GM19397 (cell line): ENCODE data around the gene MAP2K5.

ENCODE experiments used
- ATAC-seq: cut with Tn5 transposase; IDR thresholded peaks from one replicate; pipeline ENCODE4 v1.9.1; 2021; ENCODE audit warnings: mild to moderate bottlenecking, moderate library complexity; ENCODE audit not compliant: unreplicated experiment

Gene MAP2K5

DNA sequence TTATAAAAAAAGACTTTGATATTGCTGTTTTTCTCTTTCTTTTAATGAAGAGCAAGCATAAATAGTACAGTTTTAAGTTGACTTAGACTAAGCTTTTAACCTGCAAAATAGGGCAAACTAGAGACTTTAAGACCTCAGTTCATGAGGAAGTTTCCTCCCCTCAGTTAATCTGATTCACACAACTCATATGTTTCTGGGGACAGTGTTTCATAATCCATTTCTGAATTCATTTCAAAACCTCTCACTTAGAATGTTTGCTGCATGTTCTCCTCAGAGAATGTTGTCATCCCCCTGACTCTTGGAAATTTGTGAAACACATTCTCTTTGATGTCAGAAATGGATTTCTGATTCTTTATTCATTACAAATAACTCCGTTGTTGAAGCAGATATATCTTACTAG, 203.5 kb downstream of the MAP2K5 start:
- ATAC-seq: no peak

DNA sequence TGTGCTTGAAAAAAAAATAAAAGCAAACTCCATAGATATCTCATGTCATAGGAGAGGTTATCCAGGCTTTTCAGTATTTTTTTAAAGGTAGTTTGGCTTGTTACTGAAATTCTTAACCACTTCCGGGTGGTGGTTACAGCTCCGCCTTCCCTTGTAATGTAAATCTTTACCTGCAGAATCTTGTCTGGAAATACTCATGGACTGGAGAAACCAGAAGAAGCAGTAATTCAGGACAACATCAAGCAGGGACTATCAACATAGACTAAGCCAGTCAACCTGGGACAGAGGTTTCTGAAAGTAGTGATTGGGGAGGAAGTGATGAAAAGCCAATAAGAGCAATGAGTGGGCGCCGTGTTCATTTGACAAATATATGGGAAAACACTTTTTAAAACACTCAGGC, 203.9 kb downstream of the MAP2K5 start:
- no peak for ATAC-seq

DNA sequence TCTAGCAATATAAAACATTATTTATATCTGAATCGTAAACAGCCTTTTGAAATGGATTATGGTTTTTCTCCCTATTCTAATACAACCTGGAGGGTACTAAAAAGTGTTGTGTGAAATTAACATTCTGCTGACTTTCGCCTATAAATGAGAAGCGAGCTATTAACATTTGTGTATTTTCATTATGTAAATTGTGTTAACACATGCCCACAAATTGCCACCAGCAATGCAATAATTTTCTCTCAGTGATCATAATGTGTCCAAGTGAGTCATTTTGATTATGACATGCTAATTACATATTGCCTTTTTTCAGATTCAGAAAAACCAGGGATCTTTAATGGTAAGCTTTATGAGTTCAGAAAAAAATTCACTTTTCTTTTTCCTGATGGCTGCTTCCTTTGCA, 205.4 kb downstream of the MAP2K5 start:
- no peak for ATAC-seq

DNA sequence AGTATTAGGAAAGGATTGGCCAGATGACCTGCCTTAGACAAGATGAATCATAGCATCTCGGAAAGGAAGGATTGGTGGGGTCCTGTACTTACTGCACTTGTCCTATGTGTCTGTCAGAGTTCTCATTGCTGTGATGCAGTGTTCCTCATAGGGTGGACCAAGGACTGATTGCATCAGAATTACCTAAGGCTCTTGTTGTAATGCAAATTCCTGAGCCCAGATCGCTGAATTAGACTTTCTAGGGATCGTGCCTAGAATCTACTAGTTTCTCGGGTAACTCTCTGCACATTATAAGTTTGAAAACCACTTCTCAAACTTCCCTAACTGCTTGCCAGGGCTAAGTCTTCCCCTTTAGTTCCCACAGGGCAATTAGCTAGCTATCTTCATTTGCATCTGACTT, 207.9 kb downstream of the MAP2K5 start:
- ATAC-seq: no peak

DNA sequence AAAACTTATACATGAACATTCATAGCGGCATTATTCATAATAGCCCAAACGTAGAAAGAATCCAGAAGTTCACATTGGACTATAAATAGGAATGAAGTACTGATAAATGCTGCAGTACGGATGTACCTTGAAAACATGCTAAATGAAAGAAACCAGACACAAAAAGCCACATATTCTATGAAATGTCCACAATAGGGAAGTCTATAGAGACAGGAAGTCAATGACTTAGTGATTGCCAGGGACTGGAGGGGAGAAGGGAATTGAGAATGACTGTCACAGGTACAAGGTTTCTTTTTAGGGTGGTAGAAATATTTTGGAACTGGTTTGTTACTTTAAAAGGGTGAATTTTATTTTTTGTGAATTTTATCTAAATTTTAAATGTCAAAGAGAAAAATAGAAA, 211.4 kb downstream of the MAP2K5 start:
- no peak for ATAC-seq

DNA sequence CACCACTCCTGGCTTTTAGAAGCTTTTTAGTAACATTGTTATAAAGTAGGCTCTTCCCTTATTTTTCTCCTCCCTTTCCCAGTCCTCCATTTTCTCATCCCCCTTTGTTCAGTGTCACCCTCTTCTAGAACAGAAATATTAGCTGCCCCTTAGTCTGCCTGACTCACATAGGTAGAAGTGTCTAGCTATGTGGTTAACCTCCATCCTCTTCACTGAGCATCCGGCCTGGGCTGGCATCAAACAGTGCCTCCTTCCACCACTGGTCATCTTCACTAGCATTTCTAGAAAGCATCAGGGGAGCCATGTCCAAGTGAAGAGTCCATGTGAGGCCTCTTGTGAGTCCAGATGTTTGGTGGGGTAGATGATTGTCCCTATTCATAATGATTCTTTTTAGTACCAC, 212.8 kb downstream of the MAP2K5 start:
- ATAC-seq: no peak

DNA sequence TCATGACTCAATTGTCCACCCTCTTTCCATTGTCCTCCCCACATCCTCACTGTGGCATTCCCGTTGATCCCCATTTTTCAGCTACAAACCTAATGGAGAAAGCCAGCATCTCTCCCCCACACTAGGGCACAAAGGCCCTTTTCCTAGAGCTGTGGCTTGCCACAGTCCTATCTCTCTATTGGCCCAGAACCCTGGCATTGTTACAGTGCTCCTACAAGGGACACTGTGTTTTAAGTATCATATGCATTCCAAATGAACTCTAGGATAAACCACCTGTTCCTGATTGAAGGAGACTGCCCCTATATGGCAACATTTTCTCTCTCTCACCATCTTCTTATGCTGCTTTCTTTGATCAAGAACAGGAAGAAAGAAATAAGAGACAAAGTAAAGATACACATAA, 213.4 kb downstream of the MAP2K5 start:
- ATAC-seq: no peak

DNA sequence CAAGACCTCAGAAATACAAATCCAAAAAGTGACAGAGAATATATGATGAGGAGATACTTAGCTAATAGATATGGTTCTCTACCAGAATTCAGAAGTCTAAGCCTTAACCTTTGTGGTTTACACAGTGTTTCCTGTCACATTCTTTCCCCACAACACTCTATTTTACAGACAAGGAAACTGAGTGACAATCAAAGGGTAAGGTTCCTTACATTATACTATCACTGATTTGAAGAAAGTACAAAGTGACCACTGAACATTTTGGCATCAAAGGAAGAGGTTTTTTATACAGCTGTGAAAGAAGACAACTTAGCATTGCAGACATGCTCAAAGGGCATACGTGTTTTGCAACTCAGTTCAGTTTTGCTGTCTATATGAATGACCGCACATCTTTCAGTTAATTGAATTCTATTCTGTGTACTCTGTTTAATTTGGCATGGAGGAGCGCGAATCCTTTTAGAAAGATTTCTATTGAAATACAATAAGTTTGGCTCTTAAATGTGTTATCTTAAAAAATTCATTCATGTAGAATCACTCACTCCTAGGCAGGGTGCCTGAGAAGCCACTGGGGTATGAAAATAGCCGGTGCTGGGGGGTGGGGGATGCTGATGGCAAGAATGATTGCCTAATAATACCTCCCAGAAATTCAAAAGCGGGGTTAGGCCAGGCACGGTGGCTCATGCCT, 216.3 kb downstream of the MAP2K5 start:
- ATAC-seq: no peak

DNA sequence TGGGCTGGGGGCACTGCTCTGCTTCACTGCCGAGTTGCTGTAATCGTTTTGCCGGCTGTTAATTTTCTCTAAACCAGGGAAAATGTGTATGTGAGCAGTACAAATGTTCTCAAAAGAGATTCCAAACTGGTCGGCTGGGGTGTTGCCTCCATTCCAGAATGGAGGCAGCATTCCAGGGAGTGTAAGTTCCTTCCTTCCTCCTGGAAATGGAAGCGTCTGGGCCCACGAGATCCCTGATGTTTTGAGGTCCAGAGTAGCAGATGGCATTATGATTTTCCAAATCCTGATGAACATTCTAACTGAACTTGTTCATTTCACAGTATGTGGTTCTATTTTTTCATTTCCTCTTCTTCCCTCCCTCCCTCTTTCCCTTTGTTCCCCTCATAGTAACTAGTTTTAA, 218.4 kb downstream of the MAP2K5 start:
- no peak for ATAC-seq

DNA sequence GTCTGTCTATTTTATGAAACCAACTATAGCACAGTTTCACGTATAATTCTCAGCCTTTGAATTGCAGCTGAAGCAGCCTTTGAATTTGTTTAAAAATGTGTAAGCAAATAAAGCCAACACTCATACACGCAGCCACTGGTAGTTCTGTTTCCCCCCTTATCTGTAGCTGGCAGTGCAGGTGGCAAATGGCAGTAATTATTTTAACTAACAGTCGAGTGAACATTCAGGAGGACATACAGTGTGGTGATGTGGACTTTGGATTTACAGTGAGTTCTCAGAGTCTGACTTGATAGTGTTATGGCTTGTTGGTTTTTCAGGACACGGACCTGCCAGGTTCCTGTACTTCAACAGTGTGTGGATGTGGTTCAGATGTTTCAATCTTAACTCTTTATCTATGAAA, 218.8 kb downstream of the MAP2K5 start:
- no peak for ATAC-seq

DNA sequence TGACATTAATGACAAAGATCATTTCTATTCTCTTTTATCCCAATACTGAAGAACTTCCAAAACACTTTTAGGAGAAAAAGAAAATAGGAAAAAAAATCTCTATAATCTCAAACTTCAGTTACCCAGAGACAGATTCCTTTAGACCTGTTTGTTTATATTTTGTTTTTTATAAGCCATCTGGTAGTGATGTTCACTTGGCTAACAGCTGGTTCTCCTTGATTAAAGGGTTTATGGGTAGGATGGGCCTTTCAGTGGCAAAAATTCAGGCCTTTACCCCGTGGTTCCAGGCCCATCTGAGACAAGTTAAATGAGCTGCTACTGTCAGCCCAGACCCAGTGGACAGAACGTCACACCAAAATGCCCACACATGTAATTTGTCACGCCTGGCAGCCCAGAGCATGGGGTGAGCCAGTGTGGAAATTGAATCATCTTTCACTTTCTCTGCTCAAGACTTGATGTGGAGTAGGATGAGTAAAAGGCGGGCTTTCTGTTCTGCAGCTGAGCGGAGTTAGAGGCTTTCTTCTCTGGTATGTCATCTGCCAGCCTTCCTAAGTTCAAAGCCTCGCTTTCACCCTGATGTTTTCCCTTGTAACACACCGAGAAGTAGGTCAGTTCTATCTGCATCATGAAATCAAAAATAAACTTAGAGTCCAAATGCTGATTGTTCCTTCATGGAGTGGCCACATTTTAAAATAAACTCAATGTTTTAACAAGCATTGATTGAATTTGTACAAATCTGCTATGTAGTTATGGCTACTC, 220.3 kb downstream of the MAP2K5 start:
- ATAC-seq: no peak

DNA sequence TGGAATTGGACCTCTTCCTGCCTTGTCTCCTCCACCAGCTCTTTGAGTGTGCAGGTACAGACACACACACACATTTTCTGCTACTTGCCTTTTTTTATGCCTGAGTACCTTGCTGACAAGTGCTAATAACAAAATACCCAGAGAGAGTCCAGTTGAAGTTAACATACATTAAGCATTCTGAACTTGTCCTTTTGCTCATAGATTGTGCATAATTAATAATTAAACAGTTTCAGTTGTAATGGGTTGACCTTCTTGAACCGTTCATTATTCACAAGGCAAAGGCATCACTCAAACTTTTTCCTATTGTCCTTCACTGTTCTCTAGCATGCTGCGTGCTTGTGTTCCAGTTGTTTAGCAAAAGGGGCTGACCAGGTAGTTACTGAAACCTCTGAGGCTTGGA, 223.2 kb downstream of the MAP2K5 start:
- ATAC-seq: no peak

DNA sequence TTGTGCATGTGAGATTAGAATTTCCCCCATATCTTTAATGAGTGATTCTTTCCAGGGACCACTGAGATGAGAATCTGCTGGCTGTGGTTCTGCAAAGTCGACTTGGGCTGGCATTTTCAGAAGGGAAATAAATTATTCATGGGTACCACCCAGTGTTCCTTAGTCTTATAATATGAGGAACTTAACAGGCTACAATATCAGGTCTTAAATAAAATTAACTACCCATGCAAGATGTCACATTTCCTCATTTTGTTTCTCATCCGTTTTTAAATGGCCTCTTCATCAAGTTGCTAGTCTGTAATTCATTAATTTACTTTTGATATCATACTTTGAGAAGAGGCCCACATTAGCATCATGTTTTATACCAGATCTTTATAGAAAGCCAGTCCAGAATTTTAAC, 224.5 kb downstream of the MAP2K5 start:
- no peak for ATAC-seq

DNA sequence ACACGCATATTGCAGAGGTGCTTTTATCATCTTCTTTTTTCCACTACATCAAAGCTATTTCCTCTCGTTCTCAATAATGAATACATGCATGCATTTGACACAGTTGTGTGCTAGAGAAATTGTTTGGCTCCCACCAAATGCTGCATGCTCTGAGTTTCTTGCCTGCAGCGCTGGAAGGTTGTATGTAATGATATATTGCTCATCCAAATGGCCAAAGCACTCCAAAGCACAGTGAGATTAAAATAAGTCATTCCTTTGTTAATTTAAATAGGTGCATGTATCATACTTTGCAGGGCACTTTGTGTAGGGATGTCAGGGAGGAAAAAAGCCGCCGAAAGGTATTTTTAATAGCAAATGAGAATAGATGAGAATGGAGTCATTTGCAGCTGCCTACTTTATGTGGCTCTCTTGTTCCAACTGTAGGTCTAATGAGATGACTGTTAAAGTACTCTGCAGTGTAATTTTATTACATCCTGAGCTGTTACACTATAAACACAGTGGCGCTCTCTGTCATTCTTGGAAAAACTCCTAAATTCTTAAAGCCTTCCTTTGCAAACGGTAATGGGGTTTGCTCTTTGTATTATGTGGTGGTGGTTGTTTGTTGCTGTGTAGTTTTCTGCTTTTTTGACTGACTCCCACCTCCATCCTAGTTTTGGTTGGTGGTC, 225.9 kb downstream of the MAP2K5 start:
- ATAC-seq: no peak

DNA sequence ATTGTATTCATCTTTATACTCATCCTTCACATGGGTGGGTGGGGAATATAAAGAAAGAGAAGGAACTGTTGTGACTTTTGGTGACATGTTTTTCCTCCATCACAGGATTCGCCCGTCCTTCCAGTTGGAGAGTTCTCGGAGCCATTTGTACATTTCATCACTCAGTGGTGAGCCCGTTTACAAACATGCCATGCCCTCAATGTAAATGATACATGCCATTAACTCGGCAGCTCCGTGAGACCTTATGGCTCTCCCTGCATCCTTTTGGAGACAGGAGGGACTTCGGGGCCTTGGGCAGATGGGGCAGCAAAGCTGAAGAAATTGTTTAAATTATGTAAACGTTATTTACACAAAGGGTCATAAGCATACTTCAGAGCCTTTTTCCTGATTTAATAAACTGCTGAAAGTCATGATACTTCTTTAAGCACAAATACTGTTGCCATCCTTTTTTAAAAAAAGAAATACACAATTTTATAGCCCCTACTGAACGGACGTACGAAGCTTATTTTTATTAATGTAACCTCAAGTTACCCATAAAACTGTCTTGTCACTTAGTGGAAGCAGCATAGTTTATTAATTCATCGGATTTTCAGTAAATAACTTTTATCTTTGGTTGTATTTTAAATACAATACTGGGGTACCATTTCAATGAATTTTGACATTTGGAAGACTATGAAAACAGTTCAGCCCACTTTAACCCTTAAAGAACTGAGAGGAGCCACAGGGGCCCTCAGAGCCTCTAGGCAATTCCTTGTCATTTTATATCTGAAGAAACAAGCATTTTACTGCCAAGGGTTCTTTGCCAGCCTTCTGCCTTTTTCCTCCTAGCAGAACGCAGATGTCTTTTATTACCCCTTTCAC, 227.2 kb downstream of the MAP2K5 start:
- no peak for ATAC-seq

DNA sequence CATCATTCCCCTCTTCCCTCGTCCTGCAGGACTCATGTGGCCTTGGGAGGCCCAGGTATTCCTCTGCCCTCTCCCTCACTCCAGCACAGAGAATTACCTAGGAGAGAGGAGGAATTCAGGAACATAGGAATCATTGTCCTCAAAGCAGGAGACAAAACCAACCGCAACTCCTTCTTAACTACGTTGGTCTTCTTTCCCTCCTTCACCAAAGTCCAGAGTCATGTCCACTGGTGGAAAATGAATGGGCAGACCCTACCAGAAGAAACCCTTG, 227.8 kb downstream of the MAP2K5 start:
- no peak for ATAC-seq

DNA sequence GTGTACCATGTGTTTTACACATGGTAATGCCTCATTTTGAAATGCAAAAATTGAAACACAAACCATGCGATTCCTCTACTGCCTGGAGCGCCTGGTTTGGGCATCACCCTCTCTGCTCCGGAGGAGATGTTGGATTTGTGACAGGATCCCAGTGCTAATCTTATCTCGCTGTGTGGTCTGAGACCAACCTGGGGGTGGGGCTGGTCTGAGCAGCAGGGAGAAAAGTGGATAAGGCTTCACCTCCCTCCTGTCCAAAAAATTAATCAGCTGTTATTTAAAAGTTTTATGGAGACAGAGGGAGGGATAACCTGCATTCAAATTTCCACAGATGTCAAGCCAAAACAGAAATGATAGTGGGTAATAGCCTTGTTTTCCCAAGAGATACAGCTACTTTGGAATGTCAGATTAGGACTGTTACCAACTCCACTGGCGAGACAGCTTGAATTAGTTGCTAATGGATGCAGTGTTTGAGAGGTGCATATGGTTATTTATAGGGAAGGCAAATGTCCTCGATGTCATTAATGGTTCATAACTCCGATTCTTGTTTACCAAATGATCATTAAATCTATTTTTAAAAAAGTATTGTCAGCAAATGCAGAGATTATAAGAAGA, 228.8 kb downstream of the MAP2K5 start:
- no peak for ATAC-seq

DNA sequence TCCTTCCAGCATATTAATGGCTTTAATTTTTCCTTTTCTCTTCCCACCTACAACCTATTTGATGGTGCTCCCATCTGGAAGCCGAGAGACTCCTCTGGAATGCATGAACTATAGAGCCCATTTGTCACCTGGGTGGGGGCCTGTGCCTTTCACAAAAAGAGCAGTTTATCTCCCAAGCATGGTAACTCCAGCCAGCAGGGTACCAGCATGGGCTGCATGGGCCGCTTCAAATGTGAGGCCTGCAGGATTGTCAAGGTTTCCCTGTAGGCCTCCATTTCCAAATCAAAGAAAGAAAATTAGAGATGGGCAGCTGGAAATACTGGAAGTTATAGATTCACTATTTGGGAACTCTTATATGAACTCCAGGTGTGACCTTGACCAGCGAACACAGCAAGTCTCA, 232.1 kb downstream of the MAP2K5 start:
- no peak for ATAC-seq

DNA sequence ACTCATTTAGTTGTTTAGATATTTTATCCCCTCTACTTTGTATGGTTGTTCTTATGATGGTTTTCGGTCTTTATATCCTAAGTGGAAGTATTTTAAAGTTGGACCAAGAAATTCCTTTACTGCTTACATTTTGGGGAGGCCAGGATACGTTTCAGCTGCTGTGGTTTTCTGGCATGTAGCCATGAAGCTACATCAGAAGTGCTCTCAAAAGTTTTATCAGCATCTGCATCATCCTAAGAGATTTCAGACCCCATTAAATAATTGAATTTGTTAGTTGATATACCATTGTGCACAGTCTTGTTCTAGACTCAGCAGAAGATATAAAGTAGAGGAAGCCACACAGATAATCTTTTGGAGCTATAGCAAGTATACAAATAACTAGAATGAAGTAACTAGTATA, 232.7 kb downstream of the MAP2K5 start:
- no peak for ATAC-seq

DNA sequence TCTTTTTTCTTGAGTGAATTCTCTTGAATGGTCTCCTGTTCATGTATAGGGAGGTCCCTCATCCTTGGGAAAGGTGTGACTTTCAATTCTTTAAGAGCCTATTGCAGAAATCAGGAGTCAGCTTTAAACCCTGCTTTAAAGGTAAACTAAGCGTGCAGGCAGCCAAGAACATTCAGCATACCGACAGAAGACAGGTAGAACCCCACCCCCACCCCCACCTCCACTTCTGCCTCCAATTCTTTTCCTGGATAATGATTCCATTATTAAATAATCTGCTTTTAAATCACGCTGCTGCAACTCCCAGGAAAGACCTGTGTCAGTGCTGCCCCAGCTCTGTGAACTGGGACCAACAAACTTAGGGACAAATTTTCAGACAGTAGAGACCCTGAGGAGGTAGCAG, 233.5 kb downstream of the MAP2K5 start:
- ATAC-seq: no peak

DNA sequence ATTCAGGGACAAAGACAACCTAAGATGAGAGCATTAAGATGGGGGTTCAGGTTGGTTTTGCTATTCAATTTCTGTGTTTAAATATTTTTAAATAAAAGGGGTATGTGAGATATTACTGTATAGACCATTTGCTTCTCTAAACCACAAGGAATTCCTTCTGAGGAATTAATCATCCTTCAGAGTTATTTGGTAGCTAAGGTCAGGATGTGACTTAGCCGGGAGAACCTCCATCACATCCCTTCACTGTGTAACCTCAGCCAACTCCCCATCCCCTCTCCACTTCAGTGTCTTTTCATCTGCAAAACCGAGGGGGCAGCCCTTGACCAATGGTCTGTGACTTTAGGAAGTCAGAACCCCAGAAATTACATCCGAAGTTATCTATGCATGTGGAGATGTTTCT, 234.1 kb downstream of the MAP2K5 start:
- ATAC-seq: no peak
